Mesothelial cell of epicardium (in vitro differentiated cells): ENCODE results near the gene OR1K1. TPM values are rescaled to one million over a fixed set of nuclear protein-coding genes. Genes with fewer than 3 reads are reported as not detected.

Source experiments
- DNase-seq, 2 experiments: peaks; one replicate each; pipeline ENCODE4 v3.0.0; 2021; ENCODE audit warnings: low spot score in 2 of 2; ENCODE audit not compliant: unreplicated experiment in 2 of 2
- H3K27ac Mint-ChIP-seq: 2 replicates; pipeline ENCODE4 v1.8.0; 2021; ENCODE audit warnings: mixed read lengths
- H3K27me3 Mint-ChIP-seq: 2 replicates; pipeline ENCODE4 v1.8.0; 2021; ENCODE audit warnings: low read depth, mixed read lengths
- H3K36me3 Mint-ChIP-seq: 2 replicates; pipeline ENCODE4 v1.8.0; 2021; ENCODE audit warnings: mixed read lengths
- H3K4me1 Mint-ChIP-seq: 2 replicates; pipeline ENCODE4 v1.8.0; 2021; ENCODE audit warnings: mixed read lengths
- H3K4me3 Mint-ChIP-seq: 2 replicates; pipeline ENCODE4 v1.8.0; 2021; ENCODE audit warnings: mild to moderate bottlenecking, moderate library complexity, mixed read lengths
- H3K9me3 Mint-ChIP-seq: 2 replicates; pipeline ENCODE4 v1.8.0; 2021; ENCODE audit warnings: mixed read lengths
- CTCF ChIP-seq: fragments of 200-600 bp; sonication (generic); IDR thresholded peaks from one replicate; pipeline ENCODE4 v1.5.0; 2021; ENCODE audit warnings: antibody characterized with exemption; ENCODE audit not compliant: unreplicated experiment
- total RNA-seq: library from RNA; stranded (reverse); gene quantifications from 3 replicates; pipeline ENCODE4 v1.2.1, GENCODE V29; 2021

The OR1K1 gene
- total RNA-seq, 1 donor from 2014 or later: not detected

GRCh38 chr9:122848256-122848943, 48.5 kb downstream of the OR1K1 start:
- peaks cover 31% of the 10 kb centered on the region for H3K36me3 Mint-ChIP-seq
- H3K27me3 Mint-ChIP-seq: no peaks in the 10 kb centered on the region
- TF ChIP-seq CTCF: no peak
- no peak for DNase-seq
- H3K9me3 Mint-ChIP-seq: peaks cover 3% of the 10 kb centered on the region
- H3K27ac Mint-ChIP-seq: no peak overlapping the region
- H3K4me3 Mint-ChIP-seq: no peak overlapping the region
- H3K4me1 Mint-ChIP-seq: no peaks in the 10 kb centered on the region

Other genes starting within 250 kb of the OR1K1 start
- gene OR1N2, start 247.0 kb upstream of the OR1K1 start, total RNA-seq: not detected in 3 replicates
- 0.13 TPM in 1 of 3 replicates, not detected in the others for gene OR1L8, start 216.7 kb upstream of the OR1K1 start, total RNA-seq
- not detected in 3 replicates for gene OR1Q1, start 185.4 kb upstream of the OR1K1 start, total RNA-seq
- not detected in 3 replicates for gene OR1B1, start 142.5 kb upstream of the OR1K1 start, total RNA-seq
- gene OR1L1, start 138.4 kb upstream of the OR1K1 start, total RNA-seq: not detected in 3 replicates
- gene OR1L3, start 125.0 kb upstream of the OR1K1 start, total RNA-seq: not detected in 3 replicates
- not detected in 3 replicates for gene OR1L4, start 76.1 kb upstream of the OR1K1 start, total RNA-seq
- gene OR1L6, start 57.8 kb upstream of the OR1K1 start, total RNA-seq: not detected in 3 replicates
- not detected in 3 replicates for gene OR5C1, start 11.2 kb upstream of the OR1K1 start, total RNA-seq
- gene PDCL, start 28.5 kb downstream of the OR1K1 start, total RNA-seq: 25.7 to 30.5 TPM (median 26.8 TPM) in 3 replicates
- gene RC3H2, start 105.2 kb downstream of the OR1K1 start, total RNA-seq: 67.9 to 68.6 TPM (median 68.3 TPM) in 3 replicates
- gene ZBTB6, start 113.2 kb downstream of the OR1K1 start, total RNA-seq: 9.6 to 10.4 TPM (median 10.2 TPM) in 3 replicates
- 15.7 to 16.7 TPM (median 16.2 TPM) in 3 replicates for gene ZBTB26, start 131.4 kb downstream of the OR1K1 start, total RNA-seq
- 79.6 to 88.1 TPM (median 84.5 TPM) in 3 replicates for gene RABGAP1, start 140.9 kb downstream of the OR1K1 start, total RNA-seq
- gene GPR21, start 233.5 kb downstream of the OR1K1 start, total RNA-seq: 2.9 to 3.8 TPM (median 3.7 TPM) in 3 replicates